ENCODE measurements around the gene ALDH16A1. TPM values are rescaled to one million over a fixed set of nuclear protein-coding genes. Genes with fewer than 3 reads are reported as not detected.
A peak's percentile ranks its signal among the peaks of the same experiment; 100 is the strongest.

The ALDH16A1 gene
- total RNA-seq, 3 donors from 2014 or later, result 31.2 to 36.4 (median 36.3) TPM

- Histone ChIP-seq H3K9me3 (no peaks in the 10 kb centered on the region), H3K4me1 (ENCODE audit: low read depth) (peaks cover 8% of the 10 kb centered on the region), H3K4me3 (no peak overlapping the region), H3K36me3 (ENCODE audit: low read depth) (no peaks in the 10 kb centered on the region)
- ATAC-seq (no peak), DNase-seq (peak in 1 of 3 donors; percentile 66)
- intact Hi-C loops (cut with DNase I, micrococcal nuclease), result no loop called here
- TF ChIP-seq CTCF (IDR thresholded peaks at IDR 0.05), result peak; percentile 26
Observed at GRCh38 chr19:49475995-49476880, 23.2 kb downstream of the ALDH16A1 start.

GRCh38 chr19:49479975-49480628 lies 27.1 kb downstream of the ALDH16A1 start:
- ATAC-seq (no peak), DNase-seq (no peak)
- intact Hi-C loops (cut with DNase I, micrococcal nuclease), result no loop called here
- Histone ChIP-seq H3K9me3 (no peaks in the 10 kb centered on the region), H3K4me3 (no peak overlapping the region), H3K4me1 (ENCODE audit: low read depth) (peaks cover 3% of the 10 kb centered on the region), H3K36me3 (ENCODE audit: low read depth) (no peaks in the 10 kb centered on the region)
- no peak for TF ChIP-seq CTCF (IDR thresholded peaks at IDR 0.05)

GRCh38 chr19:49481020-49481683 lies 28.1 kb downstream of the ALDH16A1 start:
- intact Hi-C loops (cut with DNase I, micrococcal nuclease), result no loop called here
- peaks cover 3% of the 10 kb centered on the region for H3K4me1 ChIP-seq (ENCODE audit: low read depth)
- no peaks in the 10 kb centered on the region for H3K9me3 ChIP-seq
- no peak for DNase-seq
- H3K36me3 ChIP-seq (ENCODE audit: low read depth), result no peaks in the 10 kb centered on the region
- ATAC-seq, result no peak
- no peak overlapping the region for H3K4me3 ChIP-seq
- no peak for TF ChIP-seq CTCF (IDR thresholded peaks at IDR 0.05)

- intact Hi-C loops (cut with DNase I, micrococcal nuclease), result no loop called here
- Histone ChIP-seq H3K4me3 (no peak overlapping the region), H3K9me3 (no peaks in the 10 kb centered on the region), H3K36me3 (ENCODE audit: low read depth) (peaks cover 12% of the 10 kb centered on the region), H3K4me1 (ENCODE audit: low read depth) (peaks cover 21% of the 10 kb centered on the region)
- DNase-seq (no peak), ATAC-seq (no peak)
- TF ChIP-seq CTCF (IDR thresholded peaks at IDR 0.05), result no peak
Observed at GRCh38 chr19:49486232-49486631, 33.2 kb downstream of the ALDH16A1 start.

GRCh38 chr19:49486710-49487276 lies 33.8 kb downstream of the ALDH16A1 start:
- intact Hi-C loops (cut with DNase I, micrococcal nuclease), result no loop called here
- TF ChIP-seq CTCF (IDR thresholded peaks at IDR 0.05), result no peak
- peaks cover 21% of the 10 kb centered on the region for H3K4me1 ChIP-seq (ENCODE audit: low read depth)
- H3K4me3 ChIP-seq, result no peak overlapping the region
- ATAC-seq (no peak), DNase-seq (no peak)
- peaks cover 15% of the 10 kb centered on the region for H3K36me3 ChIP-seq (ENCODE audit: low read depth)
- H3K9me3 ChIP-seq, result no peaks in the 10 kb centered on the region

All from mucosa of descending colon (tissue), 3 donors.